ENCODE data around the gene SOHLH1. TPM values are rescaled to one million over a fixed set of nuclear protein-coding genes. Genes with fewer than 3 reads are reported as not detected.

Gene SOHLH1
- polyA plus RNA-seq, 1 of the 3 experiments (the other 2 are of a cell fraction): not detected

DNA sequence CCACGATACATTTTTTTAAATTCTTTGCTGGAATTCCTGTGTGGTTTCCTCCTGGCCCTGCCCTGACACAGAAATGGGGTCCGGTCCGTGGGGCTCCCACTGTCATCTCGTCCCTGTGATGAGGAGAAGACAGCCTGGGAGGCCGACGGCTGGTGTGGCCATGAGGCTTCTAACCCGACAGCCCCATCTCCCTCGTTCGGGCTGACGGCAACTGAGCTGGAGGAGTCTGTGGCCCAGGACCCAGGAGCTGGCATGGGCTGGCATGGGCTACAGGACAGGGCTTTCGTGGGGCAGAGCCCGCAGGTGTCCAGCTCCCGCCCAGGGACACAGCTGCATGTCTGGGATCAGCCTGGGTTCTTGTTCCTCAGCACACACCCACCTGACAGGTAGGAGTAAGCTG, 22.4 kb downstream of the SOHLH1 start:
- ChIA-PET POLR2A (no interaction called here), CTCF (interaction anchor here (0.7 to 0.8 kb wide), 2 partner anchors 25 to 37 kb away, joined by 3 read pairs; partner anchors contain the start of gene KCNT1)
- H4K20me1 ChIP-seq (ENCODE audit: insufficient read depth): no peaks in the 10 kb centered on the region
- no peaks in the 10 kb centered on the region for H3K9me3 ChIP-seq
- H3K27ac ChIP-seq (ENCODE audit: low read depth in 2 of 2, low read length in 1 of 2): no peak overlapping the region
- no peak overlapping the region for H2AFZ ChIP-seq (ENCODE audit: low read depth)
- H3K4me1 ChIP-seq (ENCODE audit: control insufficient read depth in 1 of 2, insufficient read depth in 2 of 2, low read depth in 1 of 2, low read length in 1 of 2): no peaks in the 10 kb centered on the region
- no peaks in the 10 kb centered on the region for H3F3A ChIP-seq (replicated peaks; ENCODE audit: insufficient read depth)
- TF ChIP-seq EZH2phosphoT487 (IDR thresholded peaks at IDR 0.05; ENCODE audit: borderline replicate concordance, low read depth): no peak
- TF ChIP-seq, protein P1, sequence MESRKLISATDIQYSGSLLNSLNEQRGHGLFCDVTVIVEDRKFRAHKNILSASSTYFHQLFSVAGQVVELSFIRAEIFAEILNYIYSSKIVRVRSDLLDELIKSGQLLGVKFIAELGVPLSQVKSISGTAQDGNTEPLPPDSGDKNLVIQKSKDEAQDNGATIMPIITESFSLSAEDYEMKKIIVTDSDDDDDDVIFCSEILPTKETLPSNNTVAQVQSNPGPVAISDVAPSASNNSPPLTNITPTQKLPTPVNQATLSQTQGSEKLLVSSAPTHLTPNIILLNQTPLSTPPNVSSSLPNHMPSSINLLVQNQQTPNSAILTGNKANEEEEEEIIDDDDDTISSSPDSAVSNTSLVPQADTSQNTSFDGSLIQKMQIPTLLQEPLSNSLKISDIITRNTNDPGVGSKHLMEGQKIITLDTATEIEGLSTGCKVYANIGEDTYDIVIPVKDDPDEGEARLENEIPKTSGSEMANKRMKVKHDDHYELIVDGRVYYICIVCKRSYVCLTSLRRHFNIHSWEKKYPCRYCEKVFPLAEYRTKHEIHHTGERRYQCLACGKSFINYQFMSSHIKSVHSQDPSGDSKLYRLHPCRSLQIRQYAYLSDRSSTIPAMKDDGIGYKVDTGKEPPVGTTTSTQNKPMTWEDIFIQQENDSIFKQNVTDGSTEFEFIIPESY (IDR thresholded peaks at IDR 0.05; ENCODE audit: borderline replicate concordance, low read depth): no peak
- no peak for TF ChIP-seq RAD21 (IDR thresholded peaks at IDR 0.05; ENCODE audit: low read length)
- TF ChIP-seq, protein P2, sequence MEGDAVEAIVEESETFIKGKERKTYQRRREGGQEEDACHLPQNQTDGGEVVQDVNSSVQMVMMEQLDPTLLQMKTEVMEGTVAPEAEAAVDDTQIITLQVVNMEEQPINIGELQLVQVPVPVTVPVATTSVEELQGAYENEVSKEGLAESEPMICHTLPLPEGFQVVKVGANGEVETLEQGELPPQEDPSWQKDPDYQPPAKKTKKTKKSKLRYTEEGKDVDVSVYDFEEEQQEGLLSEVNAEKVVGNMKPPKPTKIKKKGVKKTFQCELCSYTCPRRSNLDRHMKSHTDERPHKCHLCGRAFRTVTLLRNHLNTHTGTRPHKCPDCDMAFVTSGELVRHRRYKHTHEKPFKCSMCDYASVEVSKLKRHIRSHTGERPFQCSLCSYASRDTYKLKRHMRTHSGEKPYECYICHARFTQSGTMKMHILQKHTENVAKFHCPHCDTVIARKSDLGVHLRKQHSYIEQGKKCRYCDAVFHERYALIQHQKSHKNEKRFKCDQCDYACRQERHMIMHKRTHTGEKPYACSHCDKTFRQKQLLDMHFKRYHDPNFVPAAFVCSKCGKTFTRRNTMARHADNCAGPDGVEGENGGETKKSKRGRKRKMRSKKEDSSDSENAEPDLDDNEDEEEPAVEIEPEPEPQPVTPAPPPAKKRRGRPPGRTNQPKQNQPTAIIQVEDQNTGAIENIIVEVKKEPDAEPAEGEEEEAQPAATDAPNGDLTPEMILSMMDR (IDR thresholded peaks at IDR 0.05): no peak
- no peak for TF ChIP-seq MXI1 (IDR thresholded peaks at IDR 0.05; ENCODE audit: low read depth, low read length)
- no peak for TF ChIP-seq JUND (IDR thresholded peaks at IDR 0.05)
- TF ChIP-seq, protein P3, sequence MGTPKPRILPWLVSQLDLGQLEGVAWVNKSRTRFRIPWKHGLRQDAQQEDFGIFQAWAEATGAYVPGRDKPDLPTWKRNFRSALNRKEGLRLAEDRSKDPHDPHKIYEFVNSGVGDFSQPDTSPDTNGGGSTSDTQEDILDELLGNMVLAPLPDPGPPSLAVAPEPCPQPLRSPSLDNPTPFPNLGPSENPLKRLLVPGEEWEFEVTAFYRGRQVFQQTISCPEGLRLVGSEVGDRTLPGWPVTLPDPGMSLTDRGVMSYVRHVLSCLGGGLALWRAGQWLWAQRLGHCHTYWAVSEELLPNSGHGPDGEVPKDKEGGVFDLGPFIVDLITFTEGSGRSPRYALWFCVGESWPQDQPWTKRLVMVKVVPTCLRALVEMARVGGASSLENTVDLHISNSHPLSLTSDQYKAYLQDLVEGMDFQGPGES (IDR thresholded peaks at IDR 0.05; ENCODE audit: low read depth, low read length): no peak
- no peaks in the 10 kb centered on the region for H3K36me3 ChIP-seq (replicated peaks in 1 of 2; ENCODE audit: control insufficient read depth in 1 of 2, insufficient read depth in 2 of 2, low read length in 1 of 2)
- H3K9me2 ChIP-seq: no peaks in the 10 kb centered on the region
- no peaks in the 10 kb centered on the region for H3K27me3 ChIP-seq (ENCODE audit: insufficient read depth)
- H3K79me2 ChIP-seq (ENCODE audit: insufficient read depth): no peaks in the 10 kb centered on the region
- 44% methylated on average over 4 of the region's 13 CpGs for WGBS (ENCODE audit: low lambda C conversion rate)
- H3K4me3 ChIP-seq (ENCODE audit: low read depth in 2 of 2, low read length in 1 of 2): no peak overlapping the region
- no peak overlapping the region for H3K9ac ChIP-seq
- no peak overlapping the region for H3K4me2 ChIP-seq
- no peak for DNase-seq

DNA sequence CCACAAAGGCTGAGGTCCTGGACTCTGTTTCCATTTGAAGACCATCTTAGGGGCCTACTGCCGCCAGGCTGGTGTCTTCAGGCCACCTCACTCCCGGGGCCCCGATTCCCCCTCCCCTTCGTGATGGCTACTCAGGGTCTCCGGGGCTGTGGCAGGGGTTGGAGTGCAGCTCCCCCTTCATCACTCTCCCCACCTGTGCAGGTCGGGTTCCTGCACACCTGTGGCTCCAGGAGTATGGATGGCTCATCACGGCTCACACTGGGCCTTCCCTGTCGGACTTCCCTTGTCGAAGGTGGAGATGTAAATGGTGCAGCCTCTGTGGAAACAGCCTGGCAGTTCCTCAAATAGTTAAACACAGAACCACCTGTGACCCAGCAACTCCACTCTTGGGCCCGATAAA, 24.3 kb downstream of the SOHLH1 start:
- TF ChIP-seq FOXJ3 (CRISPR knock-in tag; IDR thresholded peaks at IDR 0.05) (no peak), EP300 (IDR thresholded peaks at IDR 0.05; ENCODE audit: borderline replicate concordance in 1 of 2, low read depth in 1 of 2, low read length in 1 of 2) (no peak), NFIC (IDR thresholded peaks at IDR 0.05; ENCODE audit: borderline replicate concordance) (no peak), TAF1 (IDR thresholded peaks at IDR 0.05; ENCODE audit: borderline replicate concordance, low read depth, low read length) (no peak)
- TF ChIP-seq, protein P4, sequence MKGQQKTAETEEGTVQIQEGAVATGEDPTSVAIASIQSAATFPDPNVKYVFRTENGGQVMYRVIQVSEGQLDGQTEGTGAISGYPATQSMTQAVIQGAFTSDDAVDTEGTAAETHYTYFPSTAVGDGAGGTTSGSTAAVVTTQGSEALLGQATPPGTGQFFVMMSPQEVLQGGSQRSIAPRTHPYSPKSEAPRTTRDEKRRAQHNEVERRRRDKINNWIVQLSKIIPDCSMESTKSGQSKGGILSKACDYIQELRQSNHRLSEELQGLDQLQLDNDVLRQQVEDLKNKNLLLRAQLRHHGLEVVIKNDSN (IDR thresholded peaks at IDR 0.05; ENCODE audit: borderline replicate concordance, low read depth): no peak
- 42% methylated on average over 9 of the region's 10 CpGs for WGBS (ENCODE audit: low lambda C conversion rate)
- Histone ChIP-seq H3K9ac (no peak overlapping the region), H3K27me3 (ENCODE audit: insufficient read depth) (no peaks in the 10 kb centered on the region), H3K4me1 (ENCODE audit: control insufficient read depth in 1 of 2, insufficient read depth in 2 of 2, low read depth in 1 of 2, low read length in 1 of 2) (no peaks in the 10 kb centered on the region), H3K4me3 (ENCODE audit: low read depth in 2 of 2, low read length in 1 of 2) (no peak overlapping the region), H3K27ac (ENCODE audit: low read depth in 2 of 2, low read length in 1 of 2) (no peak overlapping the region), H3K4me2 (no peak overlapping the region), H3F3A (replicated peaks; ENCODE audit: insufficient read depth) (no peaks in the 10 kb centered on the region), H3K36me3 (replicated peaks in 1 of 2; ENCODE audit: control insufficient read depth in 1 of 2, insufficient read depth in 2 of 2, low read length in 1 of 2) (no peaks in the 10 kb centered on the region), H3K9me3 (no peaks in the 10 kb centered on the region), H4K20me1 (ENCODE audit: insufficient read depth) (no peaks in the 10 kb centered on the region), H2AFZ (ENCODE audit: low read depth) (no peak overlapping the region), H3K9me2 (no peaks in the 10 kb centered on the region), H3K79me2 (ENCODE audit: insufficient read depth) (no peaks in the 10 kb centered on the region)
- CTCF ChIA-PET: no interaction called here
- no peak for DNase-seq
- POLR2A ChIA-PET: no interaction called here

All from SK-N-SH (cell line).